Stimulated activated CD4-positive, alpha-beta T cell treated with anti-CD3 and anti-CD28 coated beads, Interleukin-4, amount 100 ng/mL, for 48 hours (primary cell): ENCODE results near the gene SLC49A3.
"Not testable (repeated sequence)": the region's sequence is repeated elsewhere in the genome, so short reads cannot be mapped to it uniquely, and the experiment has no call there.

Experiments used
- DNase-seq, 2 donors: peaks; one replicate each; pipeline ENCODE4 v3.0.0-alpha.2; 2020; ENCODE audit warnings: low read depth in 2 of 2

Gene SLC49A3

DNA sequence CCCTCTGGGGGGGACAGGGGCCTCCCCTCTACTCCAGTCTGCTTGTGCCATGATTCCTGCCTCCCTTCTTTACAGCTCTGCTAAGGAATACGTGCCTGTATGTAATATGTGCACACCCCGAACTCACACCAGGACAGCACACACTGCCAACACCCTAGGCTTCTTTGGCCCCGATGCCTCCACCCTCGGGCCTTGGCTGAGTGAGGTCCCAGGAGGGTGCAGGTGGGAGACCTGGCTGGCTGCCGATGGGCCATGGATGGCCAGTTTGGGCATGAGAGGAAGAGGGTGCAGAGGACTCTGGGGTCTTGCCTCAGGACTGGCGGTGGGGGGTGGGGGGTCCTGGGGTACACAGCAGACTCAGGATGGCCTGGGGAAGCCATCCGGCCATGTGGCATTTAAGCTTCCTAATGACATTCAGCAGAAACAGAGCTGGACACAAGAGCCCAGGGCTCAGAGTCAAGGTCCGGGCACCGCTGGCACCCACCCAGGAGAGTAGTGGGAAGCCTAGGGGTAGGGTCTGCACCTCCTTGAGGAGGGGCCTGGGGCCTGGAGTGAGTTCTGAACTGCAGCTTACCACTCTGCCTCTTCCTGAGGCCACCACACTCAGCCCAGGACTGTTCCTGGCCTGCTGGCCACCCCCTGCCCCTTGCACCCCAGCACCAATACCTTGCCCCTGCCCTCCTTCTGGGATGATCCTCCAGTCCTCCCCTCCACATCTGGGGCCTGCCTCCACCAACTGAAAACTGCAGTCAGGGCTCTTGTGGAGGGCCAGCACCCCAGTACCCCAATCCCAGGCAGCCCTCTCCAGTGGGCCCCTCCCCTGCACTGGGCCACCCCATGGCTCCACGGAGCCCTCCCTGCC lies 14.6 kb upstream of the SLC49A3 start:
- no peak for DNase-seq

DNA sequence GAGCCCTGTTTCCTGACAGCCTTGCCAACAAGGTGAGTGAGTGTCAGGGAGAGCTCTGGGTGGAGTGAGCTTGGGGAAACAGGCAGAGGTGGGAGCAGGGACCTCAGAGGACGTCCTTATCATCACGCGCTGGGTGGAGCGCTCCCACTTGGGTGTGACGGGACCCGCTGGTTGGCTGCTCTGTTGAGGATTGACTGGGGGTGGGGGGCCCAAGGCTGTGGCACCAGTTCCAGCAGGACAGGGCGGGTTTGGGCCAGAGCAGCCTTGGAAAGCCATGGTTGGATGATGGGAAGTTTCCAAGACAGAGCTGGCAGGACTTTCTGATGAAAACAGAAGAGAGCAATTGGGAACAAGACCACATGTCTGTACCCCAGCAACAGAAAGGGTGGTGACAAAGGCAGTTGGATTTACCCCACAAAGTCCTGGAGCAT lies 13.7 kb upstream of the SLC49A3 start:
- DNase-seq = no peak

GRCh38 chr4:700587-701264 lies 11.8 kb upstream of the SLC49A3 start:
- DNase-seq = no peak

- no peak for DNase-seq
These were observed 11.0 kb upstream of the SLC49A3 start for GRCh38 chr4:699816-700580.

GRCh38 chr4:694341-694940 lies 5.5 kb upstream of the SLC49A3 start:
- DNase-seq = not testable (repeated sequence)

DNA sequence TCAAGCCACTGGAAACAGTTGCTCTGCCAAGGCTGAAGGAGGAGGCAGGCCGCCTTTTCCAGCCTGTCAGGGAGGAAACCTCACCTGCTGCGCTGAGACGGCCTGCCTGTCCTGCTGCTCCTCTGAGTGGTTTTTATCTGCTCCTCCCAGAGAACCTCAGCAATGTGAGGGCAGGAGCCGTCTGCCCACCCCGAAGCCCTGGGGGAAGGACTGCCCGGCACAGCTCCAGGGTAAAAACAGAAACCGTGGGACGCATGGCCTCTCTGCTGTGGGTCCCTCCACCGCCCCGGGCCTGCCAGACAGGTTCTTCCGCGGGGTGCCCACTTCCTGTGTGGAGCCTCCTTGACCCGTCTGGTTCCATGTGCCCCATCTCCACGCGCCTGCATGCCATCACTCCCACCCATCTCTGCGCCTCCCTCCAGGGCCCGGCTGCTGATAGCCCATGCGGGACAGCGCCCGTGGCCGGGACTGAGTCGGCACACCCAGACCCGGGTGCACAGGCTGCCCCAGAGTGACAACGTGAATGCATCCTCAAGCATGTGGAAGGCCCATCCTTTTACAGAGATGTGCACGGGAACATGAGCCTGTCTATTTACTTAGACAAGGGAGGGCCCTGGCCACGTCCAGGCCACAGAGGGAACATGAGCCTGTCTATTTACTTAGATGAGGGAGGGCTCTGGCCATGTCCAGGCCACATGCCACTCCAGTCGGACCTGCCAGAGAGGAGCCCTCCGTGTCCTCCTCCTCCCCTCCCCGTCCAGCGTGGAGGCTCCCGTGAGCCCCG lies 4.0 kb upstream of the SLC49A3 start:
- no peak for DNase-seq

- no peak for DNase-seq
These were observed 772 bp upstream of the SLC49A3 start for GRCh38 chr4:689723-690122.

DNA sequence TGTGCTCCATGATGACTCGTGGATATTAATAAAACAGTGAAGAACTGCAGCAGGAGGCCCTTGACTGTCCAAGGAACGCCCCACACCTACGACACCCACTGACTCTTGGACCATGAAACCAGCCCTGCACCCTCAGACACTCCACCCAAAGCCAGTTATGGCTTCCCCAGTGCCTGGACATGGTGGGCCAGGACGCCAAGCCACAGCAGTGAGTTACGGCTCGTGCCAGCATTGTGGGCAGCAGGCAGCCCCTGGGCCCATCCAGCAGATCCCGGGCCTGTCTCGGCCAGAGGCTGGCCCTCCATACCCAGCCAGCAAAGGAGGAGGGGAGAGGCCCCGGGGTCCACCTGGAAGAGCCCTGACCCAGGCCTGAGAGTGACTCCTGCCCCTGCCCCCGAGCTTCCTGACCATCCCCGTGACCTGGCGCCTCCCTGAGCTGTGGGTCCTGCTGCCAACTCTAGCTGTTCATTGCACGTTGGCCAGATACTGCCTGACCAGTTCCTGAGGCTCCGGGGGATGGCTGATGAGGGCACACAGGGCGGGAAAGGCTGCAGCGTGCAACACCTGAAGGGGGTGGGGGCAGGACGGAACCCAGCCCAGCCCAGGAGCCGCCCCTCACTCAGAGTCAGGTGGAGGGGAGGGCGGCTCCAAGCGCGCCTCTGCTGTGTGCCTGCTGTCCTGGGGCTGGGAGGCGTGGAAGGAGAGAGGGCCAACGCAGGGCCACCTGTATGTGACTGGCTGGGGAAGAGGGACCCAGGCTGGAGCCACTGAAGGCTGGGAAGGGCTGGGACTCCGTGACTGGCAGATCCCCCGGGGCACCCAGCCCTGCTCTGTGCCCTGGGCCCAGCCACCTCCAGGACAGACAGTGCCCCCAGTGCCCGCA lies 739 bp downstream of the SLC49A3 start:
- DNase-seq = no peak

DNA sequence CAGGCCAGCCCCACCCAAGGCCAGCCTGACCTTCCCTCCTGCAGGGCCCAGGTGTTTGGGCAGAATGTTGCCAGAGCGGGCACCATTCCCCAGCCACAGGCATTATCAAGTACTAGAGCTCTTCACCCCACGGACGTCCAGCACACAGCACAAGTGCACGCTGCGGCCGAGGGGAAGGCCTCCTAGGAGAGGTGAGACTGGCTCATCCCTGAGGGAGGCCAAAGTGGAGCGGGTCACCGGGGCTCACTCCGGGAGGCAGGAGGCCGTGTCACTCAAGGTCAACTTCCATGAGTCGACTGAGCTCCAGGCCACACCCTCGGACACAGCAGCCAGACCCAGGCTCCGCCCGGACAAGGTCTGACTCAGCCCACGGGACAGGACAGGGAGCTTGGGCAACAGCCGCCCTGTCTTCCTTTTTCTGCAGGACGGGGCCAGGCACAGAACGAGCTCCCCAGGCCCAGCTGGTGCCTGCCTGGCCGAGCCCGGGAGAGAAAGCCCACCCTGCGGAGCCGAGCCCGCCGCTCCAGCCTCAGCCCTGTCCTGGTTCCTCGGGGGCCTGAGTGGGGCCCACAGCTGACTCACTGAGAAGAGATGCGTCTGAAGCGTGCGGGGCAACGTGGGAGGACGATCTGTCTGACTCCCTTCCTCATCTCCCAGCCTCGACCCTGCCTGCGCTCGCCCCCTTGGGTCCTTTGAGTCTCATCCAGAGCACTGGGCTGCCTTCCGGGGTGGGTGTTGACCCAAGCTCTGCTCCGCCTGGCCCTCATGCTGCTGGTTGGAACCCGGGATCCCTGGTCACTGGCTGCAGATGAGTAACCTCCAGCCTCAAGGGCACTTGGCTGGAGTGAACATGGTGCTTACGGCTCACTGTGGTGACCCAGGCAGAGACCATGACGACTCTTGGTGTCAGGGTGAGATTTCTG lies 1.6 kb downstream of the SLC49A3 start:
- DNase-seq = no peak

DNA sequence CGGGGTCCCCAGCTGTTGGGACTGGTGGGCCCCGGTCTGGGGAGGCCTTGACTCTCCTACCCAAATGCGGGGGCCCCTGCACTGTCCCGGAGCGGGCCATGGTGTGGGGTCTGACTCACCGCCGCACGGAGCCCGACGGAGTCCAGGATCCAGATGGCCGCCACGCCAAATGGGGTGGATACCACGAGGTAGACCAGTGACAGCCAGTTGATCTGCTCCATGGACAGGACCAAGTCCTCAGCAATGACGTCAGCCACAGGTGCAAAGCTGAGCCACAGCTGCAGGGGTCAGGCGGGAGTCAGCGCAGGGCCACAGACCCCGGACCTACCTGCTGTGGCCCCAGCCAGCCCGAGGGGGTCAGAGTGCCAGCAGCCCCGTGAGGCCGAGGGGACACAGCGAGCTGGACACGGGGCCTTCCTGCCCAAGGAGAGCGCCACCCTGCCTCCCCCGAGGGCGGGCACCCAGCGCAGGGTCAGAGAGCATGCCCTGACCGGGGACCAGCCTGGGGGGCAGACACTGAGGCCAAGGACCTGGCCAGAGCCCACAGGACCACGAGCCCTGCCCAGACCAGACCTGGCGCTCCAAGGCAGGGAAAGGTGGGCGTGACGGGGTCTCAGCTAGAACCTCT lies 2.4 kb downstream of the SLC49A3 start:
- DNase-seq = no peak

DNA sequence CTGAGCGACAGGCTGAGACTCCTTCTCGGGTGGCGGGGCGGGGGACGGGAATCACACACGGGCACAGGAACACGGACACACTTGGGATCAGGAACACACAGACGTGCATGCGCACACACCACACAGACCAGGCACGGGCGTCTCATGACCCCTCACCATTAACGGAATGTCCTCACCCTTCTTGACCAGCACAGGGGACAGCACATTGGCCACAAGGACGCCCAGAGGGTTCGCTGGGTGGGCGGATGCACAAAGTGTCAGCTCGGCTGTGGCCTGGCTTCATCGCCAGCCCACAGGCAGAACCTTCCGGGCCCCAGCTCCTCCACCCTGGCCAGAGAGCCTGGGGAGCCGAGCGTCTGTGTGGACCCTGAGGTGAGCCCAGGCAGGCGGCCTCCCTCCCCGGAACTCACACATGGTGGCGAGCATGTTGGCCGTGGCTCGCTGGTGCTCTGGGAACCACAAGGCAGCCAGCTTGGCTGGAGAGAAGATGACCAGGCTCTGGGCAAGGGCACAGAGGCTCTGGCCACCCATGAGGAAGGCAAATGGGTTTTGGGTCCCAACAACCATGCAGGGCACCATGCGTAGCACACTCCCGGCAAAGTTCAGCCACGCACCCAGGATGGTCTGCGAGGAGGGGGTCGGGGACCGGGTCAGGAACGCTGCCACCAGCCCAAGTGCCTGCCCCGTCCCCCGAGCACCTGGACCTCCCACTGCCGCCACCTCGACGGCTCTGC lies 3.1 kb downstream of the SLC49A3 start:
- no peak for DNase-seq

DNA sequence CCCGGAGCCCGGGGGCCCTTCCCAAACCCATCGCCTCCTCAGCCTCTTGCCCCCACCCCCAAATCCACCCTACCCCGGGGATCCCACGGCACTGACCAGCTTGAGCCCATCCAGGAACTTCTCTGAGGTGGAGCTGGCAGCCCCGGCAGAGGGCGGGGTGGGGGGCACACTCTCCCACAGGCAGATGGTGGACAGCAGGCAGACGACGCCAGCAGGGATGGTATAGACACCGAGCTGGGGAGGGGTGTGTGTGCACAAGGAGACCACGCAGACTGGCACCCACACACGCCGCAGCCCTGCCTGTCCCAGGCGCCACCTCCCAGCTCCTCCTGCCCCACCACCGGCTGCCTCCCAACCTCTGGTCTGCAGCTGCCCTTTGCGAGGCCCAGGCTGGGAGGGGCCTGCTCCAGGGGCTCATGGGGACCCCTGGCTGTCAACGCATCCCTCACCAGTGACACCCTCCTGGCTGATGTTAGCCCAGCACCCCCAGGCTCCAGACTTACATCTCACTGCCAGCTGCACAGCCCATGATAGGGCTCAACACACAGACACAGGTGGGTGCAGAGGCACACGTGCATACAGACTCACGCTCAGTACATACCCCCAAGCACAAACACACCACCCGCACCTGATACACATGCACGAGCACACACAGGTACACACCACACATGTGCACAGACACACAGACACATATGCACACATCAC lies 4.2 kb downstream of the SLC49A3 start:
- no peak for DNase-seq

- DNase-seq = no peak
These were observed 4.8 kb downstream of the SLC49A3 start for GRCh38 chr4:683982-684622.

DNA sequence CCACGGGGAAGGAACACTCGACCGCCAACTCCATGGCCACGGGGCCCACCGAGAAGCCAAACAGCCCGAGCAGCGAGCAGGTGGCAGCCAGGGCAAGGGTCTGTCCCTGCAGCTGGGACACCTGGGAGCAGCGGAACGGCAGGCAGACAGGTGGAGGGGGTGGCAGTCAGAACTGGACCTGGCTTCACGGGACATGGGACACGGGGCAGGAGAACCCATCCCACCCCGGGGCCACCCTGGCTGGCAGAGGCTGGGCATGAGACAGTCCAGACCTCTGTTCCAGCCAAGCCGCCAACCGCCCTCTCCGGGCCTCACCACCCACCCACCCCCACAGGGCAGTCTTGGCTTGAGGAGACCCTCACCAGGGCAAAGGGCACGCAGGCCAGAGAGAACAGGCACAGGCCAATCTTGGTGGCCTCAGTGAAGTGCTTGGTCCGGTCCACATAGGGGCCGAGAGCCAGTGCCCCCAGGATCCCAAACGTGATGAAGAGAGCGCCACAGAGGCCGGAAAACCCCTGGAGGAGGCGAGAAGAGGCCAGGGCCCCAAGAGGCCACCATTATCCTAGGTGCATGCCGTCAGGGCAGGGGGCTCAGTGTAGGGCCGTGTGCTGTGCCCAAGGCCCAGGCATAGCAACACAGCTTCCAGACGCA lies 5.6 kb downstream of the SLC49A3 start:
- no peak for DNase-seq

DNA sequence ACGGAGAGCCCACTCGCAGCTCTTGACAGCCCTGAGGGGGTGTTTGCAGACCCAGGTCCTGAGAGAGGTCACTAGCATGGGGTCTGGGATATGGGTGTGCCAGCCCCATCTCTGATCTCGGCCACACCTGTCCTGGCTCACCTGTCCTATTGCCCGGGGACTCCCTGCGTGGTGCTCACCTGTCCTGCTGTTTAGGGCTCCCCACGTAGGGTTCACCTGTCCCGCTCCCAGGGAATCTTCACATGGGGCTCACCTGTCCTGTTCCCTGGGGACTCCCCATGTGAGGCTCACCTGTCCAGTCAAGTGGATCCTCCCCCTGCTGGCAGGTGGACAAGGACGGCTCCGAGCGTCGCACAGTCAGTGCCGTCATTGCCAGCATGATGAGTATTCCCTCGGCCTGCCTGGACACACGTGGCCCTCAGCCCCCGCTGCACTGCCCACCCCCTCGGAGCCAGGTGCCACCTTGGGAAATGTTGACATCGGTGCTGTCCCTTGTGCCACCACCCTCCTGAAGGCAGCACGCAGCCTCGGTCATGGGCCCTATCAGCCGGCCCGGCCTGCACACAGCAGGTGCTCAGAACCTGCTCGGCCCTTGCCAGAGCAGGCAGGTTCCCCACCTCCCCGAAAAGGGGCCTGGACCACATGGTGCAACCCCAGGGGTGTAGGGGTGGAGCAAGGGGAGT lies 6.3 kb downstream of the SLC49A3 start:
- no peak for DNase-seq
